Mesenchymal stem cell (in vitro differentiated cells and primary cell): Measurements from ENCODE around the gene C1R. TPM values are rescaled to one million over a fixed set of nuclear protein-coding genes. Genes with fewer than 3 reads are reported as not detected.

Source experiments
- DNase-seq: peaks from one replicate; pipeline ENCODE4 v3.0.0-alpha.2; 2013
- H2AFZ ChIP-seq: one replicate; pipeline ENCODE4 v1.6.1; 2013; ENCODE audit warnings: low read depth, mild to moderate bottlenecking, control low read depth, inconsistent platforms, low read length, moderate library complexity
- H2AK5ac ChIP-seq: 2 replicates; pipeline ENCODE4 v1.6.1; 2013; ENCODE audit warnings: low read length, moderate library complexity, mild to moderate bottlenecking, inconsistent platforms; ENCODE audit not compliant: severe bottlenecking
- H2BK120ac ChIP-seq: one replicate; pipeline ENCODE4 v1.6.1; 2013; ENCODE audit warnings: low read depth, mild to moderate bottlenecking, inconsistent platforms, low read length, moderate library complexity
- H2BK12ac ChIP-seq, 2 experiments: one replicate each; pipeline ENCODE4 v1.6.1; 2013; ENCODE audit warnings: inconsistent platforms in 2 of 2, low read length in 2 of 2, mild to moderate bottlenecking in 2 of 2, moderate library complexity in 2 of 2, control low read depth in 1 of 2
- H2BK15ac ChIP-seq: one replicate; pipeline ENCODE4 v1.6.1; 2013; ENCODE audit warnings: mild to moderate bottlenecking, low read depth, inconsistent platforms; ENCODE audit not compliant: poor library complexity, severe bottlenecking
- H2BK5ac ChIP-seq: 2 replicates; pipeline ENCODE4 v1.6.1; 2013; ENCODE audit warnings: low read depth, mild to moderate bottlenecking, low read length, control low read depth, inconsistent platforms; ENCODE audit not compliant: poor library complexity, severe bottlenecking
- H3K14ac ChIP-seq, 2 experiments: one replicate each; pipeline ENCODE4 v1.6.1; 2013; ENCODE audit warnings: inconsistent platforms in 2 of 2, low read length in 2 of 2, control low read depth in 1 of 2, mild to moderate bottlenecking in 1 of 2, moderate library complexity in 1 of 2
- H3K18ac ChIP-seq, 2 experiments: one replicate each; pipeline ENCODE4 v1.6.1; 2013; ENCODE audit warnings: inconsistent platforms in 2 of 2, low read length in 2 of 2, control low read depth in 1 of 2, low read depth in 1 of 2, mild to moderate bottlenecking in 1 of 2
- H3K23ac ChIP-seq, 2 experiments: one replicate each; pipeline ENCODE4 v1.6.1; 2013; ENCODE audit warnings: inconsistent platforms in 2 of 2, low read length in 2 of 2, mild to moderate bottlenecking in 2 of 2, moderate library complexity in 2 of 2, control low read depth in 1 of 2
- H3K27ac ChIP-seq: 2 replicates; pipeline ENCODE4 v1.5.1; 2013; ENCODE audit warnings: mild to moderate bottlenecking, moderate library complexity, low read length, control low read depth, inconsistent platforms; ENCODE audit not compliant: poor library complexity, severe bottlenecking
- H3K27me3 ChIP-seq, 2 experiments: 2 replicates each; pipeline versions ENCODE4 v1.6.1 to v1.7.0; 2013; ENCODE audit warnings: low read length in 2 of 2, mild to moderate bottlenecking in 2 of 2, moderate library complexity in 2 of 2, control low read depth in 1 of 2, inconsistent platforms in 1 of 2; ENCODE audit not compliant: control insufficient read depth in 1 of 2, insufficient read depth in 1 of 2
- H3K36me3 ChIP-seq, 2 experiments: 2 replicates each; pipeline versions ENCODE4 v1.6.1 to v1.7.0; 2013; ENCODE audit warnings: low read length in 2 of 2, control low read depth in 1 of 2, inconsistent platforms in 1 of 2, low read depth in 1 of 2, mild to moderate bottlenecking in 1 of 2; ENCODE audit not compliant: insufficient read depth in 2 of 2, control insufficient read depth in 1 of 2
- H3K4ac ChIP-seq, 2 experiments: one replicate each; pipeline ENCODE4 v1.6.1; 2013; ENCODE audit warnings: inconsistent platforms in 2 of 2, low read length in 2 of 2, mild to moderate bottlenecking in 2 of 2, moderate library complexity in 2 of 2, control low read depth in 1 of 2, low read depth in 1 of 2
- H3K4me1 ChIP-seq: 2 replicates; pipeline ENCODE4 v1.6.1; 2013; ENCODE audit warnings: low read depth, low read length, control low read depth; ENCODE audit not compliant: control insufficient read depth, insufficient read depth
- H3K4me2 ChIP-seq: 2 replicates; pipeline ENCODE4 v1.6.1; 2013; ENCODE audit warnings: low read length, mild to moderate bottlenecking, inconsistent platforms; ENCODE audit not compliant: poor library complexity, severe bottlenecking
- H3K4me3 ChIP-seq, 2 experiments: 2 replicates each; pipeline versions ENCODE4 v1.5.1 to v1.7.0; 2013; ENCODE audit warnings: low read length in 2 of 2, mild to moderate bottlenecking in 2 of 2, control low read depth in 1 of 2, low read depth in 1 of 2; ENCODE audit not compliant: insufficient read depth in 1 of 2
- H3K79me1 ChIP-seq: replicated peaks from 2 replicates; pipeline ENCODE4 v1.6.1; 2013; ENCODE audit warnings: mild to moderate bottlenecking, control low read depth, low read length, inconsistent platforms; ENCODE audit not compliant: poor library complexity, severe bottlenecking
- H3K9ac ChIP-seq: 2 replicates; pipeline ENCODE4 v1.7.0; 2013; ENCODE audit warnings: mild to moderate bottlenecking, low read length, moderate library complexity
- H3K9me3 ChIP-seq: 2 replicates; pipeline ENCODE4 v1.7.0; 2013; ENCODE audit warnings: mild to moderate bottlenecking, low read length; ENCODE audit not compliant: control insufficient read depth
- H4K8ac ChIP-seq: one replicate; pipeline ENCODE4 v1.6.1; 2013; ENCODE audit warnings: inconsistent platforms, mild to moderate bottlenecking, low read length, moderate library complexity
- H4K91ac ChIP-seq: one replicate; pipeline ENCODE4 v1.6.1; 2013; ENCODE audit warnings: mild to moderate bottlenecking, low read length, inconsistent platforms
- WGBS: methylation state at CpG from one replicate; pipeline ENCODE4 v1.1.7; 2013; ENCODE audit warnings: mixed read lengths; 5-methylcytosine and 5-hydroxymethylcytosine counted together
- small RNA-seq: library from polyadenylated mRNA; stranded (forward); fragments of <200 nt; extraction: miRNeasy Mini kit (QIAGEN cat#:217004); gene quantifications from one replicate; pipeline ENCODE3, GENCODE V24; 2013; ENCODE audit warnings: low read depth

The C1R gene

GRCh38 chr12:7031306-7031705, 60.9 kb downstream of the C1R start:
- H4K91ac ChIP-seq, result no peak overlapping the region
- H3K4me2 ChIP-seq, result no peak overlapping the region
- no peaks in the 10 kb centered on the region for H3K79me1 ChIP-seq
- no peaks in the 10 kb centered on the region for H3K9me3 ChIP-seq
- H2AFZ ChIP-seq, result no peak overlapping the region
- no peak overlapping the region for H3K4ac ChIP-seq
- H3K4me3 ChIP-seq, result no peak overlapping the region
- no peak overlapping the region for H2AK5ac ChIP-seq
- H3K36me3 ChIP-seq, result no peaks in the 10 kb centered on the region
- peaks cover 2 to 12% of the 10 kb centered on the region in 2 experiments for H3K27me3 ChIP-seq
- H4K8ac ChIP-seq, result no peak overlapping the region
- no peaks in the 10 kb centered on the region for H3K4me1 ChIP-seq
- peak overlapping the region in 1 of 2 experiments; percentile 5 for H3K18ac ChIP-seq
- no peak for DNase-seq
- no peak overlapping the region for H3K23ac ChIP-seq
- no peak overlapping the region for H2BK12ac ChIP-seq
- H3K9ac ChIP-seq, result no peak overlapping the region
- H2BK15ac ChIP-seq, result no peak overlapping the region
- 82% methylated on average over 6 of the region's 6 CpGs for WGBS
- no peak overlapping the region for H2BK5ac ChIP-seq
- H3K14ac ChIP-seq, result no peak overlapping the region
- no peak overlapping the region for H3K27ac ChIP-seq
- H2BK120ac ChIP-seq, result no peak overlapping the region

Small RNA genes within 50 kb of the gene (small RNA-seq; reads per million reads assigned to genes)
- gene AC006512.1 (not detected), gene RNU6-485P (not detected)
